Sigmoid colon (tissue), 7 donors: ENCODE data around the gene MAP1LC3A. TPM values are rescaled to one million over a fixed set of nuclear protein-coding genes. Genes with fewer than 3 reads are reported as not detected.

ENCODE experiments used
- DNase-seq: peaks from one replicate; pipeline ENCODE4 v3.0.0-alpha.2; 2019
- H3K27ac ChIP-seq, 4 donors: fragments of 200-600 bp; sonication (generic); one replicate each; pipeline ENCODE4 v1.5.1; 2016 to 2019; ENCODE audit warnings: mild to moderate bottlenecking in 1 of 4
- H3K27me3 ChIP-seq, 3 donors: fragments of 200-600 bp; sonication (generic); one replicate each; pipeline ENCODE4 v1.5.1; 2019; ENCODE audit warnings: mild to moderate bottlenecking in 1 of 3
- H3K36me3 ChIP-seq, 4 donors: fragments of 200-600 bp; sonication (generic); one replicate each; pipeline ENCODE4 v1.5.1; 2016 to 2019
- H3K4me1 ChIP-seq, 4 donors: fragments of 200-600 bp; sonication (generic); one replicate each; pipeline ENCODE4 v1.5.1; 2017 to 2019
- H3K4me3 ChIP-seq, 4 donors: fragments of 200-600 bp; sonication (generic); one replicate each; pipeline ENCODE4 v1.5.1; 2017 to 2019; ENCODE audit warnings: mild to moderate bottlenecking in 2 of 4, moderate library complexity in 1 of 4
- H3K9me3 ChIP-seq, 4 donors: fragments of 200-600 bp in 3 of 4; sonication (generic) in 3 of 4; one replicate each; pipeline versions ENCODE4 v1.5.1 to v1.6.1; 2013 to 2019
- CTCF ChIP-seq, 4 experiments: fragments of 450-650 bp in 3 of 4; fragments of 200-600 bp in 1 of 4; IDR thresholded peaks; one replicate each; pipeline ENCODE4 v1.5.1; 2016 to 2019; ENCODE audit warnings: antibody characterized with exemption in 4 of 4, mild to moderate bottlenecking in 3 of 4, moderate library complexity in 2 of 4
- EP300 ChIP-seq, 4 donors: sonication (generic); formaldehyde crosslinking; IDR thresholded peaks; one replicate each; pipeline ENCODE4 v1.6.1; 2017; ENCODE audit warnings: antibody characterized with exemption in 4 of 4
- POLR2A ChIP-seq, 2 donors: fragments of 450-650 bp; IDR thresholded peaks; one replicate each; pipeline ENCODE4 v1.6.1; 2016; ENCODE audit warnings: antibody characterized with exemption in 2 of 2, mild to moderate bottlenecking in 2 of 2, moderate library complexity in 2 of 2
- POLR2AphosphoS5 ChIP-seq, 4 donors: sonication (generic); formaldehyde crosslinking; IDR thresholded peaks; one replicate each; pipeline ENCODE4 v1.6.1; 2017; ENCODE audit warnings: antibody characterized with exemption in 4 of 4
- WGBS, 2 donors: extraction: QIAGEN DNeasy Blood & Tissue Kit; methylation state at CpG; one replicate each; pipeline ENCODE4 v1.1.7; 2013; 5-methylcytosine and 5-hydroxymethylcytosine counted together
- intact Hi-C: fragments of 100-400 bp; cut with DNase I; formaldehyde crosslinking; loops from one replicate; pipeline ENCODE4 v1.15.1; 2023
- polyA plus RNA-seq, 3 donors: library from polyadenylated mRNA; stranded (reverse); fragments of 200-250 nt; gene quantifications; one replicate each; pipeline ENCODE4 v1.2.3, GENCODE V29; 2013
- total RNA-seq, 4 donors: library from RNA; depleted of rRNA; stranded (reverse); fragments of >200 nt; gene quantifications; one replicate each; pipeline ENCODE4 v1.1.0, GENCODE V29; 2016
- donor health status: healthy with polysubstance abuse.
- donor health status: Bipolar disorder and iron deficiency.
- donor health status: healthy.

Gene MAP1LC3A
- total and polyA plus RNA-seq, 7 donors: 45.5 to 88.1 (median 51.0) TPM

DNA sequence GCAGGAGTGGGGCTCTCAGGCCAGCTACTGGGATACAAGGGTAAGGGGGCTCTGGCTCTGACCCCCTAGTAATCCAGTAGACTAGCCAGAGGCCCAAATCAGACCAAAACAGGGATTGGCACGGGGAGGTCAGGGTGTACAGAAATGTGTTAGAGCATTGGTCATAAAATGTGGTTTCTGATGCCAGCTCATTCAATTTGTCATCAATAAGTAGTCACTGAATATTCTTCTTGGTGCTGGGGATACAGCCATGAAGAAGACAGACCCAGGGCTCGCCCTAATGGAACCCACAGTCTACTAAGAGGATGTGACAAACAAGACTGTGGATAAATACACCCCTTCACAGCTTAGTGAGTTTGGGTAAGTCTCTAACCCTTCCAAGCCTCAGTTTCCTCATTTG lies 11.1 kb downstream of the MAP1LC3A start:
- no peak overlapping the region for H3K27ac ChIP-seq
- peak; percentile 28 for DNase-seq
- WGBS, 2 donors: 94 to 97% methylated on average over 2 of the region's 2 CpGs
- H3K4me3 ChIP-seq: no peak overlapping the region
- H3K27me3 ChIP-seq: no peaks in the 10 kb centered on the region
- no peaks in the 10 kb centered on the region for H3K4me1 ChIP-seq
- no peaks in the 10 kb centered on the region for H3K9me3 ChIP-seq
- peaks cover 2 to 43% (median 7%) of the 10 kb centered on the region in 4 donors for H3K36me3 ChIP-seq
- TF ChIP-seq POLR2AphosphoS5 (IDR thresholded peaks at IDR 0.05) (no peak), POLR2A (IDR thresholded peaks at IDR 0.05) (no peak), EP300 (IDR thresholded peaks at IDR 0.05) (no peak), CTCF (IDR thresholded peaks at IDR 0.05) (no peak)
- intact Hi-C loops: no loop called here

- no peaks in the 10 kb centered on the region for H3K9me3 ChIP-seq
- no peak overlapping the region for H3K27ac ChIP-seq
- H3K4me3 ChIP-seq: no peak overlapping the region
- no peak for TF ChIP-seq POLR2AphosphoS5 (IDR thresholded peaks at IDR 0.05)
- DNase-seq: no peak
- 59 to 63% methylated on average over 3 of the region's 3 CpGs for WGBS, 2 donors
- intact Hi-C loops: no loop called here
- no peaks in the 10 kb centered on the region for H3K27me3 ChIP-seq
- peaks cover 5 to 44% (median 10%) of the 10 kb centered on the region in 4 donors for H3K36me3 ChIP-seq
- no peaks in the 10 kb centered on the region for H3K4me1 ChIP-seq
Measured at GRCh38 chr20:34570859-34571306, 12.4 kb downstream of the MAP1LC3A start.

- no peaks in the 10 kb centered on the region for H3K27me3 ChIP-seq
- no peak overlapping the region for H3K4me3 ChIP-seq
- no peaks in the 10 kb centered on the region for H3K9me3 ChIP-seq
- 89 to 93% methylated on average over 5 of the region's 5 CpGs for WGBS, 2 donors
- TF ChIP-seq CTCF (IDR thresholded peaks at IDR 0.05): no peak
- TF ChIP-seq POLR2AphosphoS5 (IDR thresholded peaks at IDR 0.05): no peak
- no peak for TF ChIP-seq EP300 (IDR thresholded peaks at IDR 0.05)
- no peak for TF ChIP-seq POLR2A (IDR thresholded peaks at IDR 0.05)
- intact Hi-C loops: no loop called here
- no peak for DNase-seq
- peaks cover 5 to 44% (median 10%) of the 10 kb centered on the region in 4 donors for H3K36me3 ChIP-seq
- H3K4me1 ChIP-seq: no peaks in the 10 kb centered on the region
- no peak overlapping the region for H3K27ac ChIP-seq
Measured at GRCh38 chr20:34571753-34572152, 13.2 kb downstream of the MAP1LC3A start.

DNA sequence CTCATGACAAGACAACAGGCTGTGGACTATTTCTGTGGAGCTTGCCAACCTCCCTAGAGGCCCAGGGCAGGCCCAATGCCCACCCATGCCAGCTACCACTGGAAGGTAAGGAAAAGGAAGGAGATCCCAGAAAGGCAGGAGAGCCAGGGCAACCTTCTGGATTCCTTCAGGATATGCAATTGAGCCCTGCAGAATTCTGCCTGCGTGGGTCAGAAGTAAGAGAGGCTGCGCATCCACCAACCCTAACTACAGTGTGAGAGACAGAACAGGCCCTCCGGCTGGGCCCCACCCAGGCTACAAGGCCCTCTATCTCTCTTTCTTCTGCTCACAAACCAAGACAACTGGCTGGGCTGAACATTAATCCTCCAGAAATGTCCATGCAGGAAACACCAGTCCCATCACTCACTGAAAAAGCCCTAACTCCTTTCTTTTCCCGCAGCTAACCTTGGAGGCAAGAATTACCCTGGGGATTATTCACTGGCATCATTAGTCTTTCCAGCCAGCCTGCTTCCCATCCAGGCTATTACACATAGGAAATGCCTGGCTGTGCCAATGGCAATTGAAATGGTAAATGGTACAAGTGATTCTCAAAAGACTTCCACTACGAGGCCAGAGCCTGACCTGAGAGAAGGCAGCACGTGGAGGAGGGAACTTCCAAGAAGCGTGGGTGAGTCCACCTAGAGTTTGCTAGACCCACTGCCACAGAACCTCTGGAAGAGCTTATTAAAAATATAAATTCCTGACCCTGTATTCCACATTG lies 15.2 kb downstream of the MAP1LC3A start:
- peak; percentile 46 for DNase-seq

More for the DNA sequence above, 15.2 kb downstream of the MAP1LC3A start:
- 95 to 97% methylated on average over 7 of the region's 7 CpGs for WGBS, 2 donors
- no peaks in the 10 kb centered on the region for H3K27me3 ChIP-seq
- intact Hi-C loops: no loop called here
- no peak overlapping the region for H3K27ac ChIP-seq
- H3K4me1 ChIP-seq: peaks cover 0 to 2% (median 0%) of the 10 kb centered on the region in 4 donors
- H3K4me3 ChIP-seq: no peak overlapping the region
- TF ChIP-seq CTCF (IDR thresholded peaks at IDR 0.05): no peak
- TF ChIP-seq EP300 (IDR thresholded peaks at IDR 0.05): no peak
- no peak for TF ChIP-seq POLR2A (IDR thresholded peaks at IDR 0.05)
- no peak for TF ChIP-seq POLR2AphosphoS5 (IDR thresholded peaks at IDR 0.05)
- no peaks in the 10 kb centered on the region for H3K9me3 ChIP-seq
- peaks cover 5 to 44% (median 10%) of the 10 kb centered on the region in 4 donors for H3K36me3 ChIP-seq
